ENCODE measurements around the gene DNAI2.
"Not testable (repeated sequence)": the region's sequence is repeated elsewhere in the genome, so short reads cannot be mapped to it uniquely, and the experiment has no call there.

DNAI2 gene

GRCh38 chr17:74276051-74276476 lies 2.0 kb downstream of the DNAI2 start:
- DNase-seq (ENCODE audit: low spot score) = peak; percentile 78

- peak; percentile 83 for DNase-seq (ENCODE audit: low spot score)
These were observed 2.5 kb downstream of the DNAI2 start for GRCh38 chr17:74276541-74277009.

DNA sequence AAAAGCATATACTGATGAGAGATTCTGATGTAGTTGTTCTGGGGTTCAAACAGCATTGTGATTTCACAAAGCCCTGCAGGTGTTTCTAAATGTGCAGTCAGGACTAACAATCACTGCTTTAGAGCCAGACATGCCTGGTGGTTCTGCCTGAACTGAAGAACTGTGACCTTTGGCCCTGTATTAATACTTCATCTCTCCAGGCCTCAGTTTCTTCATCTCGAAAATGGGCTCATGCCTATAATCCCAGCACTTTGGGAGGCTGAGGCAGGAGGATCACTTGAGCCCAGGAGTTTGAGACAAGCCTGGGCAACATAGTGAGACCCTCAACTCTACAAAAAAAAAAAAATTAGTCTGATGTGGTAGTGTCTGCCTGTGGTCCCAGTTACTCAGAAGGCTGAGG lies 3.9 kb downstream of the DNAI2 start:
- DNase-seq (ENCODE audit: low spot score) = no peak

DNA sequence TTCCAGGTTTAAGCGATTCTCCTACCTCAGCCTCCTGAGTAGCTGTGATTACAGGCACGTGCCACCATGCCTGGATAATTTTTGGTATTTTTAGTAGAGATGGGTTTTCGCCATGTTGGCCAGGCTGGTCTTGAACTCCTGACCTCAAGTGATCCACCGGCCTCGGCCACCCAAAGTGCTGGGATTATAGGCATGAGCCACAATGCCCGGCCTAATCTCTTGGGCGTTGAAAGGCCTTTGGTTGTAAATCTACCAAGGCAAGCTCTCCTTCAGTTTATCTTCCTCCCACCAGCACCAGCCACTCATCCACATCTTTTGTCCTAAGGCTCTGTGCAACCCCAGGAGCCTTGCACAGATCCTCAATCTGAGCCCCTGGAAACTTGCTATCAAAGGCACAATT lies 5.6 kb downstream of the DNAI2 start:
- not testable (repeated sequence) for DNase-seq (ENCODE audit: low spot score)

DNA sequence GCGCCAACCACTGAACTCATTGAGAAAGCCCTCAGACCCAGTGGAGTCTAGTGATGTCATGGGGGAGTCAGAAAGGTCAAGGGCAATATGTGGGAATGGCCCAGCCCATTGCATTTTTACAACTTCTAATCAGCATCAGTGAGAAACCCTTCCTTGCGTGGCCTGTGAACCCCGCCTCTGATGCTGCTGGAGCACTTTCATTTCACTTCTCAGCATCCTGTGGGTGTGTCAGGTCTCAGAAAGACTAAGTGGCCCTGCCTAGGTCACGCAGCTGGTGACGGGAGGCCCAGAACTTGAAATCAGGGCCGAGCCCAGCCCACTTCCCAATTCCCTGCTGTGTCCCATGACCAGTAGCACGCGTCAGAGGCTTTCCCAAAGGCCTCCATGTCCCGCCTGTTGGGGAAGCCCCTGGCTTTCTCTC lies 6.1 kb downstream of the DNAI2 start:
- no peak for DNase-seq (ENCODE audit: low spot score)

DNA sequence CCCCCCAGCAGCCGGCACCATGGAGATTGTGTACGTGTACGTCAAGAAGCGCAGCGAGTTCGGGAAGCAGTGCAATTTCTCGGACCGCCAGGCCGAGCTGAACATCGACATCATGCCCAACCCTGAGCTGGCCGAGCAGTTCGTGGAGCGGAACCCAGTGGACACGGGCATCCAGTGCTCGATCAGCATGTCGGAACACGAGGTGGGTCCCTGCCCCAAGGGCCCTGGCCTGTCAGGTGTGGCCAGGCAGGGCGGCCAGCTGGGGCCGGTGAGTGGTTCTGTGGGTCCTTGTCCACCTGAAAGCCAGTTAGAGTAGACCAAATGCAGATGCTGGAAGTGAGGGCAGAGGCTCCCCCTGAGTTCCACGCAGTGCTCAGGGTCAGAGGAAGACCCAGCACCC lies 7.8 kb downstream of the DNAI2 start:
- no peak for DNase-seq (ENCODE audit: low spot score)

- not testable (repeated sequence) for DNase-seq (ENCODE audit: low spot score)
These were observed 8.2 kb downstream of the DNAI2 start for GRCh38 chr17:74282274-74282586.

- DNase-seq (ENCODE audit: low spot score) = no peak
These were observed 8.7 kb downstream of the DNAI2 start for GRCh38 chr17:74282587-74283370.

- no peak for DNase-seq (ENCODE audit: low spot score)
These were observed 9.3 kb downstream of the DNAI2 start for GRCh38 chr17:74283371-74283673.

- no peak for DNase-seq (ENCODE audit: low spot score)
These were observed 13.1 kb downstream of the DNAI2 start for GRCh38 chr17:74287031-74287602.

DNA sequence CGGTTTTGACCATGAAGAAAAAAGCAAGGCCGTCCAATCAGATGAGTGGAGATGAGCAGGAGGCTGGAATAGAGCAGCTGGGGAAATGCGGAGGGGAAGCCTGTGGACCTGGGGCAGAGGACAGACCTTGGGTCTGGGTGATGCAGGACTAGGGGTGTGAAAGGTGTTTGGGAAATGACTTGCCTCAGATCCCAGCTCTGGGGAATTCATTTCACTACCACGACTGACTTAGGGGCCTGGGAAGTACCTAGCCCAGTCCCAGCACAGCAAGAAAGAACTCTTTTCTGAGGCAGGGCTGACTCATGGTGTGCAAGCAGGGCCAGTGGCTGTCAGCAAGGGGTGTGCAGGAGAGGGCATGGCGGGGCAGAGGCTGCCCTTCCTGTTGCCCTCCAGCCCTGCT lies 14.8 kb downstream of the DNAI2 start:
- no peak for DNase-seq (ENCODE audit: low spot score)

DNA sequence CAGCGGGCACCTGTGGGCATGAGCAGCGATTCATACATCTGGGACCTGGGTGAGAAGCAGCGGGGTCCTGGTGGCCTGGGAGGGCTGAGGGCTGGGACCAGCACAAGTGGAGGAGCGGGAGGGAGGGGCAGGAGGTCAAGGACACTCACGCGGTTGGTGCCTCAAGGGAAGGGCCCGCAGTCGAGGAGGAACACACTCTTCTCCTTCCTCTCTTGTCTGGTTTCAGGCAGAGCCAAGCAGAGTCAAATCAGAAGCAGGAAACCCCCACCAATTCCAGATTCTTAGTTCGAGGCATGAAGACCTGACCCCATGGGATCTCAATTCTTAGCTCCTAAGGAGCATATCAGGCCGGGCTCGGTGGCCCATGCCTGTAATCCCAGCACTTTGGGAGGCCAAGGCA lies 15.7 kb downstream of the DNAI2 start:
- DNase-seq (ENCODE audit: low spot score) = peak; percentile 39

DNA sequence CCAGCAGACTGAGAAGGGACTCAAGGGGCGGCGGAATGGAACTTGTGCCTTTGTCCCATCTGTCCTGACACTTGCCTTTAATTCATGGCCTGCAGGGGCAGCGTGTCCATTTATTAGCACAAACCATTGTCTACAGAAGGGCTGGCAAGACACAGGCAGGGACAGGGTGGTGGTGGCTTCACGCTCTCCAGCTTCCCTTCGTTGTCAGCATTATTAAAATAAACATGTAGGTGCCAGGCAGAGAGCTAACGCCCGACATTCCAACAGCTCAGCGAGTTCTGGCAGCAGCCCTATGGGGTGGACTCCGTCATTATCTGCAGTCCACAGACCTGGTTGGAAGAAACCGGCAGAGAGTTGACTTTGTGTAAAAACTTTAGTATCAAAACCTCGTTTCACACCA lies 16.3 kb downstream of the DNAI2 start:
- no peak for DNase-seq (ENCODE audit: low spot score)

GRCh38 chr17:74292495-74292894 lies 18.5 kb downstream of the DNAI2 start:
- DNase-seq (ENCODE audit: low spot score) = no peak

- no peak for DNase-seq (ENCODE audit: low spot score)
These were observed 21.9 kb downstream of the DNAI2 start for GRCh38 chr17:74295625-74296547.

GRCh38 chr17:74296548-74296936 lies 22.5 kb downstream of the DNAI2 start:
- peak; percentile 93 for DNase-seq (ENCODE audit: low spot score)

GRCh38 chr17:74297941-74298340 lies 23.9 kb downstream of the DNAI2 start:
- no peak for DNase-seq (ENCODE audit: low spot score)

- no peak for DNase-seq (ENCODE audit: low spot score)
These were observed 24.7 kb downstream of the DNAI2 start for GRCh38 chr17:74298778-74299177.

- DNase-seq (ENCODE audit: low spot score) = no peak
These were observed 25.4 kb downstream of the DNAI2 start for GRCh38 chr17:74299226-74300009.

DNA sequence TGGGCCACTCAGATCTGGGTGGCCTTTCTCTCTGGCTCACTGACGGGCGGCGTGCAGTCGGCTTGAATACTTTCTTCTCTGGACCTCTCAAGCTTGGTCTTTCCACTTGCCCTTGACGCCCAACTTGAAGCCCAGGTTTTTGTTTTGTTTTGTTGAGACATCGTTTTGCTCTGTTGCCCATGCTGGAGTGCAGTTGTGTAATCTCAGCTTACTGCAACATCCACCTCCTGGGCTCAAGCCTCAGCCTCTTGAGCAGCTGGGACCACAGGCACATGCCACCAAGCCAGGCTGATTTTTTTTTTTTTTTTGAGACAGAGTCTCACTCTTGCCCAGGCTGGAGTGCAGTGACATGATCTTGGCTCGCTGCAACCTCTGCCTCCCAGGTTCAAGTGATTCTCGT lies 29.3 kb downstream of the DNAI2 start:
- no peak for DNase-seq (ENCODE audit: low spot score)

DNA sequence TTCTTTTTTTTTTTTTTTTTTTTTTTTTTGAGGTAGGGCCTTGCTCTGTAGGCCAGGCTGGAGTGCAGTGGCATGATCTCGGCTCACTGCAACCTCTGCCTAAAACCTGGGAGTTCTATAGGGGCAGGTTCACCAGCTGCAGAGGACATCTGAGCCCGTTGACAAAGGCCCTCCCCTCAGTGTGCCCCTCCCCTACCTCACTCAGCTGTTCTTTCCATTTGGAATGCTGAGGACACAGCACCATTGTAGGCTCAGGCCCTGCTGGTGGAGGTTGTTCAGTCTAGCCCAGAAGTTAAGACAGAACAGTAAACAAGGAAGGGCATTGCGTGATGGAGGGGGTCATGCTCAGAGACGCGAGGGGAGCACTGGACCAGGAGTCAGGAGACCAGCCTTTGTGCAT lies 30.1 kb downstream of the DNAI2 start:
- DNase-seq (ENCODE audit: low spot score) = no peak

Data from Ammon's horn (tissue), 1 donor.